Brain microvascular endothelial cell (primary cell): Measurements from ENCODE around the gene KLK15.

ENCODE experiments used
- DNase-seq: peaks from one replicate; pipeline ENCODE4 v3.0.0-alpha.2; 2020
- H3K27ac ChIP-seq: fragments of 250-450 bp; sonication (Bioruptor Pico); 2 replicates; pipeline ENCODE4 v1.5.1; 2020; ENCODE audit warnings: mild to moderate bottlenecking, moderate library complexity
- H3K27me3 ChIP-seq: fragments of 250-450 bp; sonication (Bioruptor Pico); replicated peaks from 2 replicates; pipeline ENCODE4 v1.5.1; 2020; ENCODE audit warnings: mild to moderate bottlenecking
- H3K36me3 ChIP-seq: fragments of 250-450 bp; sonication (Bioruptor Pico); replicated peaks from 2 replicates; pipeline ENCODE4 v1.5.1; 2020; ENCODE audit warnings: mild to moderate bottlenecking
- H3K4me3 ChIP-seq: 2 replicates; pipeline ENCODE4 v1.5.1; 2011; ENCODE audit warnings: low read depth, mild to moderate bottlenecking, control low read depth, low read length, moderate library complexity
- in situ Hi-C: cut with HindIII; loops from 2 replicates; pipeline ENCODE4 v1.10.0; 2017; ENCODE audit warnings: low sequenced_read_pairs, low pct_ligation_motif_present
- TF ChIP-seq, protein P1 (sequence below): IDR thresholded peaks from 2 replicates; pipeline ENCODE4 v1.5.1; 2011; ENCODE audit warnings: low read depth, mild to moderate bottlenecking, moderate library complexity, low read length, control low read depth, inconsistent platforms; ENCODE audit errors: missing control alignments

The KLK15 gene

DNA sequence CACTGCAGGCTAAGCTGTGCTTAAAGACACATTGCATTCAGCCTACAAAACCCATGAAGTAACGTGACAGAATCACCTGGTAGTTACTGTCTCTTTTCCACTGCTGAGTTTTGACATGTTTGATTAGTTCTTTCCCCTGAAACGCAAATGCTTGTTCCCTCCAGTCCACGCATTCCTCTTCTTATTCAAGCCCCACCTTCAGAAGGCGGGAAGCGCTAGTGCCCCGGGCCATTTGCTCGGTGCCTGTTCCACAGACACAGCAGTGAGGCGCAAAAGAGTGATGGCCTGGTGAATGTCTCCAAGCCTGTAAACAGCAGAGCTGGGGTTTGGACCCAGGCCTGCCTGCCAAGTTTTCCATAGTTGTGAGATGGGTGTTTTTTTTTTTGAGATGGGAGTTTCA lies 32.3 kb downstream of the KLK15 start:
- H3K27me3 ChIP-seq = no peaks in the 10 kb centered on the region
- no peak for DNase-seq
- in situ Hi-C loops = no loop called here
- H3K4me3 ChIP-seq = no peak overlapping the region
- TF ChIP-seq, protein P1, sequence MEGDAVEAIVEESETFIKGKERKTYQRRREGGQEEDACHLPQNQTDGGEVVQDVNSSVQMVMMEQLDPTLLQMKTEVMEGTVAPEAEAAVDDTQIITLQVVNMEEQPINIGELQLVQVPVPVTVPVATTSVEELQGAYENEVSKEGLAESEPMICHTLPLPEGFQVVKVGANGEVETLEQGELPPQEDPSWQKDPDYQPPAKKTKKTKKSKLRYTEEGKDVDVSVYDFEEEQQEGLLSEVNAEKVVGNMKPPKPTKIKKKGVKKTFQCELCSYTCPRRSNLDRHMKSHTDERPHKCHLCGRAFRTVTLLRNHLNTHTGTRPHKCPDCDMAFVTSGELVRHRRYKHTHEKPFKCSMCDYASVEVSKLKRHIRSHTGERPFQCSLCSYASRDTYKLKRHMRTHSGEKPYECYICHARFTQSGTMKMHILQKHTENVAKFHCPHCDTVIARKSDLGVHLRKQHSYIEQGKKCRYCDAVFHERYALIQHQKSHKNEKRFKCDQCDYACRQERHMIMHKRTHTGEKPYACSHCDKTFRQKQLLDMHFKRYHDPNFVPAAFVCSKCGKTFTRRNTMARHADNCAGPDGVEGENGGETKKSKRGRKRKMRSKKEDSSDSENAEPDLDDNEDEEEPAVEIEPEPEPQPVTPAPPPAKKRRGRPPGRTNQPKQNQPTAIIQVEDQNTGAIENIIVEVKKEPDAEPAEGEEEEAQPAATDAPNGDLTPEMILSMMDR = no peak
- H3K36me3 ChIP-seq = peaks cover 42% of the 10 kb centered on the region
- no peak overlapping the region for H3K27ac ChIP-seq

DNA sequence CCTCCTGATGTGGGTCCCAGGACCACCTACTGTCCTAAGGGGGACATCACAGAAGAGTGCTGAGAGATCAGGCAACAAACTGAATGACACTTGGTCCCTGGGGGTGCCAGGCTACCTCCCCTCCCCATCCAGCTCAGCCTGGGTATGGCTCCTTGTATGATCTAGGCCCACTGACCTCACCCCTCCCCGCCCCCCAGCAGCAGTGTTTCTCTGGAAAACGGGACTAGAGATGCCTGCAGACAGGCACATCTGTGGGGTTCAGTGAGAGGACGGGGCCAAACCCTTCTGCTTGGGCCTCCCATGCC lies 33.9 kb downstream of the KLK15 start:
- Histone ChIP-seq H3K36me3 (peaks cover 49% of the 10 kb centered on the region), H3K27ac (no peak overlapping the region), H3K27me3 (no peaks in the 10 kb centered on the region), H3K4me3 (no peak overlapping the region)
- TF ChIP-seq, protein P1 = no peak
- in situ Hi-C loops = no loop called here
- no peak for DNase-seq

DNA sequence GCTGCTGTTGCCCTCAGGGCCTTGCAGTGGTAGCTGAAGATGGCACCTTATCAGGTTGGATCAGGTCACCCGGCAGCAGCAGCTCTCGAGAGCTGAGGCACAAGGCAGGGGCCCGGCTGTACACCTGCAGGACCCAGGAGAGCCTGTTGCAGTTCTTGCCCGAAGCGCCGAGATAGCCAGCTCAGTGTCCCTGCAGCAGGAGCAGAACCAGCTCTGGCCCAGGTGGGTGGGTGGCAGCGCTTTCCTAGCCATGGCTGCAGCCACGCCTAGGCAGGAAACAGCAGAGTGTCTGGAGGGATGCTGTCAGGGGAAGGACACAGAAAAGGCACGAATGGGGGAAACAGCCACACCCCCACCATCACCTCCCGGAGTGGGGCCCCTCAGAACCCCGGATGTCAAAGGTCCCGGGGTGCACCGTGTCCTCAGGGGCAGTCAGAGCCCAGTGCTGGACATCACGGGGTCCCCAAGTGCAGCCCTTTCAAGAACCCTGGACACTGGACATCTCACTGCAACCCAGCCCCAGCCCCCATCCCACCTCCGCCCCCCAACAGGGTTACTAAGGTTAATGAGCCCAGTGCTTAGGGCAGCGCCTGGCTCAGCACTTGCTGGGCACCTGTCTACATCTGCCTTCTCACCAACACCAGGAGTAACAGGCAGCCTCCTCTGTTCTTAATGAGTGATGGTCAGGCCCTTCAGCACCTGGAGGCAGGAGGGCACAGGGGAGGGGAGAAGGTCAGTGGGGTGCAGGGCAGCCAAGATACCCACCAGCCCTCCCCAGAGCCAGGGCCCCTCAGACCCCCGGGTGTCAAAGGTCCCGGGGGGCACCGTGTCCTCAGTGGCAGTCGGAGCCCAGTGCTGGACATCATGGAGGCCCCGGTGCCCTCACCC lies 34.5 kb downstream of the KLK15 start:
- H3K4me3 ChIP-seq = no peak overlapping the region
- DNase-seq = no peak
- H3K36me3 ChIP-seq = peaks cover 49% of the 10 kb centered on the region
- no peak overlapping the region for H3K27ac ChIP-seq
- TF ChIP-seq, protein P1 = no peak
- H3K27me3 ChIP-seq = no peaks in the 10 kb centered on the region
- in situ Hi-C loops = no loop called here

DNA sequence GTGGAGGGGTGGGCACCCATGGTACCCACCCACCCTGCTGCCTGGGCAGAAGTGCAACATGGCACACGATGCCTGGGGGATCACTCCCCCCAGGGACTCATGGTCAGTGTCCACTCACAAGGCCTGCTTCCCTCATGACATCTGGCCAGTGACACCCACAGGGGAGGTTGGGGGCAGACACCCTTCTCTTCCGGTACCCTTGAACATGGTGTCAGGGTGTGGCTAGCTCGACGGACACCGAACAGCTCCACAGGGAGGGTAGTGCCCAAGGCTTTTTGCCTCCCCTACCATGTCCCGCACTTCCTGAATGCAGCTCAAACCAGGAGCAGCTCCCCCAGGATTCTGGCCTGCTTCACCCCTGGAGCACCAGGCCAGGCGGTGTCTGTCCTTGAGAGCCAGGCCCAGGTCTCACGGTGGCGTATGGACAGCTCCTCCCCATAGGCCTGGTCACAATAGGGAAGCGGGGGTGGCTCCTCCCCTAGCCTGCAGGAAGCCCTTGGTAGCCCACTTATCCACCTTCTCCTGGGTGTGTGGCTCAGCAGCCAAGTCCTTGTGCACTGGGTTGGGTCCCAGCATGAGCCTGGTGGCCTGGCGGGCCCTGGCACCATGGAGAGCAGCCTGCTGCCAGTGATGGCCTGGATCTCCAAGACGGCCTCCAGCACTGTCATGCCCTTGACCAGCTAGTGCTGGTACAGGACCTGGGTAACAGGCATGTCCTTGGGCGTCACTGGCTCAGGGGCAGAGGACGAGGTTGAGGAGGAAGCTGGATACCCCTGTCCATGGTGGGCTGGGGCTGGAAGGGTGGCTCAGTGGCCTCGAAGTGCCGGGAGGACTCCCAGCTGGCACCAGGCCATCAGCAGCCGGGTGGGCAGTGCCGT lies 35.4 kb downstream of the KLK15 start:
- TF ChIP-seq, protein P1 = no peak
- no peaks in the 10 kb centered on the region for H3K27me3 ChIP-seq
- no peak overlapping the region for H3K27ac ChIP-seq
- in situ Hi-C loops = no loop called here
- no peak overlapping the region for H3K4me3 ChIP-seq
- peaks cover 49% of the 10 kb centered on the region for H3K36me3 ChIP-seq
- DNase-seq = no peak

DNA sequence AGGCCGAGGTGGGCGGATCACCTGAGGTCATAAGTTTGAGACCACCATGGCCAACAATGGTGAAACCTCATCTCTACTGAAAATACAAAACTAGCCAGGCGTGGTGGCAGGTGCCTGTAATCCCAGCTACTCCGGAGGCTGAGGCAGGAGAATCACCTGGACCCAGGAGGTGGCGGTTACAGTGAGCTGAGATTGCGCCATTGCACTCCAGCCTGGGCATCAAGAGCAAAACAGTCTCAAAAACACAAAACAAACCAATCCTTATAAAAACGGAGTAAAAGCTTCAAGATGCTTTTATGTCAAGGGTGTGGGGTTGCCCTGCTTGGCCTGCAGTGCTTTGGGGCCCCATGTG lies 36.0 kb downstream of the KLK15 start:
- Histone ChIP-seq H3K27ac (no peak overlapping the region), H3K36me3 (peaks cover 49% of the 10 kb centered on the region), H3K27me3 (no peaks in the 10 kb centered on the region), H3K4me3 (no peak overlapping the region)
- no peak for DNase-seq
- TF ChIP-seq, protein P1 = no peak
- in situ Hi-C loops = no loop called here
